EH (cell line): ENCODE data around the gene AFDN.

Experiments
- DNase-seq: peaks from one replicate; pipeline ENCODE4 v3.0.0-alpha.2; 2015; ENCODE audit warnings: low read depth

AFDN gene, protein sequence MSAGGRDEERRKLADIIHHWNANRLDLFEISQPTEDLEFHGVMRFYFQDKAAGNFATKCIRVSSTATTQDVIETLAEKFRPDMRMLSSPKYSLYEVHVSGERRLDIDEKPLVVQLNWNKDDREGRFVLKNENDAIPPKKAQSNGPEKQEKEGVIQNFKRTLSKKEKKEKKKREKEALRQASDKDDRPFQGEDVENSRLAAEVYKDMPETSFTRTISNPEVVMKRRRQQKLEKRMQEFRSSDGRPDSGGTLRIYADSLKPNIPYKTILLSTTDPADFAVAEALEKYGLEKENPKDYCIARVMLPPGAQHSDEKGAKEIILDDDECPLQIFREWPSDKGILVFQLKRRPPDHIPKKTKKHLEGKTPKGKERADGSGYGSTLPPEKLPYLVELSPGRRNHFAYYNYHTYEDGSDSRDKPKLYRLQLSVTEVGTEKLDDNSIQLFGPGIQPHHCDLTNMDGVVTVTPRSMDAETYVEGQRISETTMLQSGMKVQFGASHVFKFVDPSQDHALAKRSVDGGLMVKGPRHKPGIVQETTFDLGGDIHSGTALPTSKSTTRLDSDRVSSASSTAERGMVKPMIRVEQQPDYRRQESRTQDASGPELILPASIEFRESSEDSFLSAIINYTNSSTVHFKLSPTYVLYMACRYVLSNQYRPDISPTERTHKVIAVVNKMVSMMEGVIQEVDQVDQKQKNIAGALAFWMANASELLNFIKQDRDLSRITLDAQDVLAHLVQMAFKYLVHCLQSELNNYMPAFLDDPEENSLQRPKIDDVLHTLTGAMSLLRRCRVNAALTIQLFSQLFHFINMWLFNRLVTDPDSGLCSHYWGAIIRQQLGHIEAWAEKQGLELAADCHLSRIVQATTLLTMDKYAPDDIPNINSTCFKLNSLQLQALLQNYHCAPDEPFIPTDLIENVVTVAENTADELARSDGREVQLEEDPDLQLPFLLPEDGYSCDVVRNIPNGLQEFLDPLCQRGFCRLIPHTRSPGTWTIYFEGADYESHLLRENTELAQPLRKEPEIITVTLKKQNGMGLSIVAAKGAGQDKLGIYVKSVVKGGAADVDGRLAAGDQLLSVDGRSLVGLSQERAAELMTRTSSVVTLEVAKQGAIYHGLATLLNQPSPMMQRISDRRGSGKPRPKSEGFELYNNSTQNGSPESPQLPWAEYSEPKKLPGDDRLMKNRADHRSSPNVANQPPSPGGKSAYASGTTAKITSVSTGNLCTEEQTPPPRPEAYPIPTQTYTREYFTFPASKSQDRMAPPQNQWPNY (N-terminal part only)

GRCh38 chr6:167826896-167827582 is at the start of gene AFDN:
Gene AFDN (plus strand): TSS chr6:167826911. CDS start chr6:167827133, 222 bp downstream.
- peak; percentile 41 for DNase-seq

DNA sequence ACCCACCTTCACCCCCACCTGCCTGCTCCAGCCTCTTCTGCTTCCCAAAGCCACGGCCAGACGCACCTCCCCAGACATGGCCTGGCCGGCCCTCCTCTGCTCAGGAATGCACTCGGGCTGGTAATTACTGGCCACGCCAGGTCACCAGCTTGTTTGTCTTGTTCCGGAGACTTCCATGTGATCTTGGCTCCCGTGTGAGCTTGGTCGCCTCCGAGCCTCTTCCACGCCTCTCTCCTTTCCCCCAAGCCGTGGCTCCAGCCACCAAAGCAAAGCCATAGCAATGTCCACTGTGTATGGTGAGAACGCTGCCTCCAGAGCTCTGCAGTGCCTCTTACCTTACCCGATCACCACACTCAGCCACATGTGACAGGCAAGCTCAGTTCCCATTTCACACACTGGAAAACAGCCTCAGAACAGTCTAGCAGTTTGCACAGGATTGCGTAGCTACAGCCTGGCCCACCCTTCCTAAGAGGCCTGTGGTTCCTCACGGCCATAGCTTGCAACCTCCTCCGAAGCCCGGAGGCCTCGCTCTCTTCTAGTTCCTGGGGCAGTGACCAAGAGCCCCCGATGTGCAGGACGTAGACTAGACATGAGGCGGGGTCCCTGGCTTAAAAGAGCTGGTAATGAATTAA is 48.1 kb upstream of the AFDN start:
- no peak for DNase-seq

- no peak for DNase-seq
These were observed 47.4 kb upstream of the AFDN start for GRCh38 chr6:167779129-167779992.

GRCh38 chr6:167779993-167780655 is 46.6 kb upstream of the AFDN start:
- DNase-seq, result no peak

GRCh38 chr6:167781066-167781767 is 45.5 kb upstream of the AFDN start:
- DNase-seq, result no peak

DNA sequence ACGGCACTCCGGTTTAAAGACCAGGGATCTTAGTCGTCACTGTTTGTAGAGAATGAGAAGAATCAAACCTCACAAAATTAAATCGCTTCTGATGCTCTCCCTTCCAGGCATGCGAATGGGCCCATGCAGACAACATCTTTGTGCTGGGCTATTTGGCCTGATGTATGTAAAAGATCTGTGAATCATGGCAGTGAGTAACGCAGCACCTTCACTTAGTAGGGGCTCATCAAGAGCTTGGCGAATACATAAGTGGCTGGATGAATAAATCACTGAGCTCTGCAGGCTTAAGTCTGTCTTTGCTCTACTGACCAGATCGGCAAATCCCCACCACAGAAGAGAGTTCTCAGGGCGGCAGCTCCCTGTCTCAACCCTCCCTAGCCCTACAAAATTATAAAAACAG is 44.8 kb upstream of the AFDN start:
- no peak for DNase-seq

DNA sequence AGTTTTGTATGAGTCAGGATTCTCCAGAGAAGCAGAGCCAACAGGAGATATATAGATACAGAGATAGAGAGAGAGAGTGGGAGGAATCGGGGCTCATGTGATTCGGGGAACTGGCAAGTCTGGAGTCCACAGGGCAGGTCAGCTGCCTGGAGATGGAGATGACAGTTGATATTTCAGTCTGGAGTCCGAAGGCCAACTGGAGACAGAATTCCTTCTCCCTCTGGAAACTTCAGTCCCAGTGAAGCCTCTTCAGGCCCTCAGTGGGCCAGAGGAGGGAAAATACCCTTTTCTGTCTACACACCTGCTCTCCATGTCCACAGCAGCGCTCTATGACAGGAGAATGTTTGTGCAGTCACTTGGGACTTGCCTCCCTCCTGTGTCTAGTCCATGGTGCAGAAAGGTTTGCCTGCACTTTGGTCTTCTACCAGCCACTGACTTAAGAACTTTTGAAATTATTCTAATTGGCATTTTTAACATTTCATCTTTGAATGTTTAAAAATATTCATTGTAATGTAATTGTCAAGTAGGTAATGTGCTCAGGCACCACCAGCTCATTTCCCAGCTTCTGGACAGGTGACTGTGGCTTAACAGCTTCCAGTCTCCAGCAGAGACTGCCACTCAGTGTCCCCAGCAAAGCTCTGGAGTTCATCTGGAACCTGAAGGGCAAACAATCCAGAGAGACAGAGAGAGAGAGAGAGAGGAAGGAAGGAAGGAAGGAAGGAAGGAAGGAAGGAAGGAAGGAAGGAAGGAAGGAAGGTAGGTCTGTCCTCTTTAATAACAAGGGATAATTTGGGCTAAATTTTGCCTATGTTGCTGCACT is 43.8 kb upstream of the AFDN start:
- DNase-seq, result no peak

GRCh38 chr6:167786853-167787675 is 39.6 kb upstream of the AFDN start:
- no peak for DNase-seq

- DNase-seq, result no peak
These were observed 38.7 kb upstream of the AFDN start for GRCh38 chr6:167787896-167788562.

GRCh38 chr6:167788563-167788903 is 38.2 kb upstream of the AFDN start:
- no peak for DNase-seq

GRCh38 chr6:167789358-167789757 is 37.4 kb upstream of the AFDN start:
- no peak for DNase-seq

- DNase-seq, result no peak
These were observed 35.5 kb upstream of the AFDN start for GRCh38 chr6:167791091-167791779.

DNA sequence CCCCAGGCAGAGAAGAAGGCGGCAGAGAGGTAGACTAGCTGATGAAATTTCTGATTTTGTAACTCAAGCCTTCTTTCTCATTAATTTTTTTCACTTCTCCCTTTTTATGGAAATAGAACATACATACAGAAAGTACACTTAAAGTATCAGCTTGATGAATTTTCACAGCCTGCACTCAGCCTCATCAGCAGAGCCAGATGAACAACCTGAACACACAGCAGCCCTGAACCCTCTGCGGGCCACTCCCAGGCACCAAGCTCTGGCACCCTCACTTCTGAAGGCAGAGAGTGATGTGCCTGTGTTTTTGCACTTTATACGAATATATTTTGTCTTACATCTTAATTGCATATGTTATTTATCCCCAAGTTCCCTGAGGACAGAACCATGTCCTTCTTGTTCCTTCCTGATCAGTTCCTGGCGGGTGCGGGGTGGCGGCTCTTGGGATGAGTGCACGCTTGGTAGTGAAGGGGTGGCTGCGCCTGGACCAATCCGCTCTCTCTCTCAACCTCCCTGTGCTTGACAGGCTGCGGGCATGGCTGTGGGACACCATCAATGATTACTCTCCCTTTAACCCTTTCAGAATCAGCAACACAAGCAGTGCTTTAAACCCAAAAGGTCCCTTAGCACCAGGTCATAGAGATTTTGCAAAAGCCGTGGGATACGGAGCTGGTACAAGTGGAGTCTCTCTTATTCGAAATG is 34.8 kb upstream of the AFDN start:
- DNase-seq, result no peak

GRCh38 chr6:167793421-167793820 is 33.3 kb upstream of the AFDN start:
- no peak for DNase-seq
